ENCODE data around the gene TRIM39. TPM values are rescaled to one million over a fixed set of nuclear protein-coding genes. Genes with fewer than 3 reads are reported as not detected.
"Not testable (repeated sequence)": the region's sequence is repeated elsewhere in the genome, so short reads cannot be mapped to it uniquely, and the experiment has no call there.

TRIM39 gene
- polyA plus RNA-seq, 4 donors: 8.9 to 12.0 (median 9.4) TPM

DNA sequence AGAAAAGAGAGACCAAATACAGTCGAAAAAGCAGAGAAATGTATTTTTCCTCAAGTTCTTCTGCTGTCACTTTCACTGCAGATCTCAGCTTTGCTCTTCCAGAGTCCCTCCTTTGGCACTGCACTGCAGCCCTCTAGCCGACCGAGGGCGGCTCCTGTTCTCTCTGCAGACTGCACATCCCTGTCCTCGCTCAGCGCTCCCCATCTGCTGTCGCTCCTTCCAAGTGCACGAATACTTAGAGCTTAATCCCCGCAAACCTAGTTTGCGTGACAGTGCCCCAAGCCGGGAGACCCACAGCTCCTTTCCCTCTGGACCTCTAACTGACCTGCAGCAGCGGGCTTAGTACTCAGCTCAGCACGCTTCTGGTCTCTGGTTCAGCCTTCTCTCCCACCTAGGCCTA is 33.4 kb downstream of the TRIM39 start:
- H3K27me3 ChIP-seq (ENCODE audit: control insufficient read depth in 3 of 3, insufficient read depth in 3 of 3, low read length in 3 of 3): peaks cover 5 to 36% (median 14%) of the 10 kb centered on the region in 3 donors
- no peak overlapping the region for H3K27ac ChIP-seq (ENCODE audit: low read depth in 1 of 3, low read length in 2 of 3)
- no peak for DNase-seq
- 54 to 74% (median 56%) methylated on average over 13 of the region's 13 CpGs for WGBS, 3 donors
- H3K36me3 ChIP-seq (ENCODE audit: control insufficient read depth in 3 of 3, insufficient read depth in 2 of 3, low read depth in 1 of 3, low read length in 3 of 3): no peaks in the 10 kb centered on the region
- no peak overlapping the region for H3K4me3 ChIP-seq (ENCODE audit: low read depth in 1 of 3, low read length in 3 of 3)
- FAIRE-seq: no peak
- no peaks in the 10 kb centered on the region for H3K9me3 ChIP-seq (ENCODE audit: control insufficient read depth in 2 of 2, insufficient read depth in 1 of 2, low read depth in 1 of 2, low read length in 1 of 2)
- H3K4me1 ChIP-seq (ENCODE audit: control insufficient read depth in 3 of 3, insufficient read depth in 2 of 3, low read depth in 1 of 3, low read length in 2 of 3): peaks cover 0 to 12% (median 0%) of the 10 kb centered on the region in 3 donors

DNA sequence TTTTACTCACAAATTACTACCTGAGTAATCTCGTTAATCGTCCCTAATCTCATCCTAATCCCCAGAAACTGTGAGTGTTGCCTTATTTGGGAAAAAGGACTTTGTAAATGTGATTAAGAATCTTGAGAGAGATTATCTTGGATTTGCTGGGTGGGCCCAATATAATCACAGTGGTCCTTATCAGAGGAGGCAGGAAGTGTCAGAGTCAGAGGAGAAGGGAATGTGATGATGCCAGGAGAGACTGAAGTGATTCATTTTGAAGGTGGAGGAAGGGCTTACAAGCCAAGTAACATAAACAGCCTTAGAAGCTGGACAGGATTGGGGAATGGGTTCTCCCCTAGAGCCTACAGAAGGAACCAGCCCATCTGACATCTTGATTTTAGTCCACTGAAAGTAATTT is 34.9 kb downstream of the TRIM39 start:
- WGBS, 3 donors: 49 to 78% (median 70%) methylated on average over 2 of the region's 2 CpGs
- H3K36me3 ChIP-seq (ENCODE audit: control insufficient read depth in 3 of 3, insufficient read depth in 2 of 3, low read depth in 1 of 3, low read length in 3 of 3): no peaks in the 10 kb centered on the region
- no peak overlapping the region for H3K4me3 ChIP-seq (ENCODE audit: low read depth in 1 of 3, low read length in 3 of 3)
- H3K4me1 ChIP-seq (ENCODE audit: control insufficient read depth in 3 of 3, insufficient read depth in 2 of 3, low read depth in 1 of 3, low read length in 2 of 3): peaks cover 0 to 9% (median 0%) of the 10 kb centered on the region in 3 donors
- DNase-seq (no peak), FAIRE-seq (no peak)
- H3K27ac ChIP-seq (ENCODE audit: low read depth in 1 of 3, low read length in 2 of 3): no peak overlapping the region
- no peaks in the 10 kb centered on the region for H3K9me3 ChIP-seq (ENCODE audit: control insufficient read depth in 2 of 2, insufficient read depth in 1 of 2, low read depth in 1 of 2, low read length in 1 of 2)
- H3K27me3 ChIP-seq (ENCODE audit: control insufficient read depth in 3 of 3, insufficient read depth in 3 of 3, low read length in 3 of 3): peaks cover 5 to 45% (median 14%) of the 10 kb centered on the region in 3 donors

DNA sequence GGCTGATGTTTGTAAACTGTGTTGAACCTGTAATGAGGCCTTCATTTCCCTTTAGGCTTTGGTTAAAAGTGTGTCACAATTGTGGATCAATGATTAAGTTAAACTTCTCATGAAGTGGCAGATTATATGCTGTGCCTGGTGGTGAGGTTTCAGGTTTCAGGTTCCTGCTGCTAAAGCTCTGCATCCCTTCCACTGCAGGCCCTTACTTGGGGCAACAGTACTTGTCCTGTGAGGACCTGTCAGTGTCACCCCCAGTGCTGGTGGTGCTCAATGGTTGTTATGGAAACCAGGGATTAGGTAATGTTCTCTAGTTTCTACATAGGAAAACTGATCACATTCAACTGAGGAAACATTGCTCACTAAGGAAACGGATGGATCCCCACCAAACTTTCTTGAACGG is 36.7 kb downstream of the TRIM39 start:
- FAIRE-seq (no peak), DNase-seq (no peak)
- Histone ChIP-seq H3K9me3 (ENCODE audit: control insufficient read depth in 2 of 2, insufficient read depth in 1 of 2, low read depth in 1 of 2, low read length in 1 of 2) (no peaks in the 10 kb centered on the region), H3K4me3 (ENCODE audit: low read depth in 1 of 3, low read length in 3 of 3) (no peak overlapping the region), H3K27ac (ENCODE audit: low read depth in 1 of 3, low read length in 2 of 3) (no peak overlapping the region), H3K36me3 (ENCODE audit: control insufficient read depth in 3 of 3, insufficient read depth in 2 of 3, low read depth in 1 of 3, low read length in 3 of 3) (no peaks in the 10 kb centered on the region), H3K4me1 (ENCODE audit: control insufficient read depth in 3 of 3, insufficient read depth in 2 of 3, low read depth in 1 of 3, low read length in 2 of 3) (no peaks in the 10 kb centered on the region), H3K27me3 (ENCODE audit: control insufficient read depth in 3 of 3, insufficient read depth in 3 of 3, low read length in 3 of 3) (peaks cover 2 to 40% (median 14%) of the 10 kb centered on the region in 3 donors)
- WGBS, 3 donors: 67 to 84% (median 79%) methylated on average over 2 of the region's 2 CpGs

DNA sequence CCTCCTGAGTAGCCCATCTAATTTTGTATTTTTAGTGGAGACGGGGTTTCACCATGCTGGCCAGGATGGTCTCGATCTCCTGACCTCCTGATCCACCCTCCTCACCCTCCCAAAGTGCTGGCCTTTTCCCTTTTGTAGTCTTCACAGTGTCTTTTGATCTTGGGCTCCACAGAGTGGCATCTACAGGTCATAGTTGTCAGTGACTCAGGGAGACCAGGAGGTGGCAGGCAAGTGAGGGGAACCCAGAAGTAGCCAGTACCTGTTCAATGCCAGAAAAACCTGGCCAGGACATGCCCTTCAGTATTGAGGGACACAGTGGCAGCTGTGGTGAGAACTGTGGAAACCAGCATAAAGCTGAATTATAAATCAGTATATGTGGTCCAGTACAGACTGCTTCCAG is 37.9 kb downstream of the TRIM39 start:
- H3K4me1 ChIP-seq (ENCODE audit: control insufficient read depth in 3 of 3, insufficient read depth in 2 of 3, low read depth in 1 of 3, low read length in 2 of 3): no peaks in the 10 kb centered on the region
- DNase-seq: no peak
- FAIRE-seq: no peak
- peaks cover 2 to 33% (median 8%) of the 10 kb centered on the region in 3 donors for H3K27me3 ChIP-seq (ENCODE audit: control insufficient read depth in 3 of 3, insufficient read depth in 3 of 3, low read length in 3 of 3)
- H3K4me3 ChIP-seq (ENCODE audit: low read depth in 1 of 3, low read length in 3 of 3): no peak overlapping the region
- H3K27ac ChIP-seq (ENCODE audit: low read depth in 1 of 3, low read length in 2 of 3): no peak overlapping the region
- no peaks in the 10 kb centered on the region for H3K9me3 ChIP-seq (ENCODE audit: control insufficient read depth in 2 of 2, insufficient read depth in 1 of 2, low read depth in 1 of 2, low read length in 1 of 2)
- 76 to 82% (median 81%) methylated on average over 2 of the region's 2 CpGs for WGBS, 3 donors
- no peaks in the 10 kb centered on the region for H3K36me3 ChIP-seq (ENCODE audit: control insufficient read depth in 3 of 3, insufficient read depth in 2 of 3, low read depth in 1 of 3, low read length in 3 of 3)

DNA sequence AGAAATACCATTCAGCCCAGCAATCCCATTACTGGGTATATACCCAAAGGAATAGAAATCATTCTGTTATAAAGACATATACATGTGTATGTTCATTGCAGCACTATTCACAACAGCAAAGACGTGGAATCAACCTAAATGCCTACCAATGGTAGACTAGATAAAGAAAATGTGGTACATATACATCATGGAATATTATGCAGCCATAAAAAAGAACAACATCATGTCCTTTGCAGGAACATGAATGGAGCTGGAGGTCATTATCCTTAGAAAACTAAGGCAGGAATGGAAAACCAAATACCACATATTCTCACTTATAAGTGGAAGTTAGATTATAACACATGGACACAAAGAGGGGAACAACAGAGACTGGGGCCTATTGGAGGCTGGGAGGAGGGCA is 42.6 kb downstream of the TRIM39 start:
- H3K27me3 ChIP-seq (ENCODE audit: control insufficient read depth in 3 of 3, insufficient read depth in 3 of 3, low read length in 3 of 3): peaks cover 0 to 13% (median under 1%) of the 10 kb centered on the region in 3 donors
- H3K4me3 ChIP-seq (ENCODE audit: low read depth in 1 of 3, low read length in 3 of 3); H3K9me3 ChIP-seq (ENCODE audit: control insufficient read depth in 2 of 2, insufficient read depth in 1 of 2, low read depth in 1 of 2, low read length in 1 of 2); H3K4me1 ChIP-seq (ENCODE audit: control insufficient read depth in 3 of 3, insufficient read depth in 2 of 3, low read depth in 1 of 3, low read length in 2 of 3); DNase-seq; FAIRE-seq; H3K36me3 ChIP-seq (ENCODE audit: control insufficient read depth in 3 of 3, insufficient read depth in 2 of 3, low read depth in 1 of 3, low read length in 3 of 3); H3K27ac ChIP-seq (ENCODE audit: low read depth in 1 of 3, low read length in 2 of 3): not testable (repeated sequence)
- WGBS, 3 donors: 20 to 46% (median 23%) methylated on average over 1 of the region's 1 CpG

DNA sequence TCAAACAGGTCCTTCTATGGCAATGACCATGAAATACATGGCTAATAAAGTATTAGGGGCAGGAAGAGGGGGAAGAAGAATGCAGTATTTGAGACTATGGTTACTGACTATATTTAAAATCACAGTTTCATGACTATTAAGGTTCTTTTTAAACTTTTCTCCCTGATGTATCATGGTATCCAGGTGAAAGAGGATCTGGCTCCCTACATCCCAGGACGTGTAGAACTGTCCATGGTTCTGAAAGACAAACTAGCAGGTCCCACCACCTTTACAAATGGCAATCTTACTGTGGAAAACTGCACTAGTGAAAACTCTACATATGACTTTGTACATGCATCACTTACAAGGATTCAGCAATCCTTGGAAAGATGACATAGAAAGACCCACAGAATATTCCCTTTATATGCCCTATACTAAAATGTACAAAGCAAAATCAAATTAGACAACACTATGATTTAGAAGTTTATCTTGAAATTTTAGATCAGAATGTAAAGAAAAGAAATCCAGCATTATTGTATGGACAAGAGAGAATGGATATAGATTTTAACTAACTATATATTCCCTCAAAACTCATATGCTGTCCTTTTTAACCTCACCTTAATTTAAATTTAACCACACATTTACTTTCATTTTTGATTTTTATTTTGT is 51.7 kb downstream of the TRIM39 start:
- H3K4me3 ChIP-seq (ENCODE audit: low read depth in 1 of 3, low read length in 3 of 3): no peak overlapping the region
- peak; percentile 10 to 61 for DNase-seq
- no peaks in the 10 kb centered on the region for H3K4me1 ChIP-seq (ENCODE audit: control insufficient read depth in 3 of 3, insufficient read depth in 2 of 3, low read depth in 1 of 3, low read length in 2 of 3)
- H3K36me3 ChIP-seq (ENCODE audit: control insufficient read depth in 3 of 3, insufficient read depth in 2 of 3, low read depth in 1 of 3, low read length in 3 of 3): no peaks in the 10 kb centered on the region
- 0 to 9% (median 0%) methylated on average over 1 of the region's 1 CpG for WGBS, 3 donors
- H3K27ac ChIP-seq (ENCODE audit: low read depth in 1 of 3, low read length in 2 of 3): no peak overlapping the region
- peaks cover 0 to 12% (median 2%) of the 10 kb centered on the region in 3 donors for H3K27me3 ChIP-seq (ENCODE audit: control insufficient read depth in 3 of 3, insufficient read depth in 3 of 3, low read length in 3 of 3)
- no peaks in the 10 kb centered on the region for H3K9me3 ChIP-seq (ENCODE audit: control insufficient read depth in 2 of 2, insufficient read depth in 1 of 2, low read depth in 1 of 2, low read length in 1 of 2)
- no peak for FAIRE-seq

DNA sequence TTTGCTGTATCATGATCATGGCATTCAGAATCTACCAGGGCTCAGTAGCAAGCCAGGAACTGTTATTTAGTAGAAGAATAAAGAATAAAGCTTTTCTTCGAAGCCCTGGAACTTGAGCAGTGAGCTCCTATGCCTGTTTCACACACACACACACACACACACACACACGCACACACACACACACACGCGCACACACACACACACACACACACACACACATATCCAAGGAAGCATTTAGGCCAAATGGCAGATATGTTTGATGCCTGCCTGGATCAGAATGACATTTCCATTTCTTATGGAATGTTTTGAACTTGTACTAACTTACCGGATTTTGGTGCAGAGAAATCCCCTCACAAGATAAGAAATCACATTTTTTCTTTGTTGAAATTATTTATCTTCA is 53.7 kb downstream of the TRIM39 start:
- Histone ChIP-seq H3K36me3 (ENCODE audit: control insufficient read depth in 3 of 3, insufficient read depth in 2 of 3, low read depth in 1 of 3, low read length in 3 of 3) (no peaks in the 10 kb centered on the region), H3K27me3 (ENCODE audit: control insufficient read depth in 3 of 3, insufficient read depth in 3 of 3, low read length in 3 of 3) (peaks cover 0 to 8% (median 2%) of the 10 kb centered on the region in 3 donors), H3K4me3 (ENCODE audit: low read depth in 1 of 3, low read length in 3 of 3) (no peak overlapping the region), H3K27ac (ENCODE audit: low read depth in 1 of 3, low read length in 2 of 3) (no peak overlapping the region), H3K4me1 (ENCODE audit: control insufficient read depth in 3 of 3, insufficient read depth in 2 of 3, low read depth in 1 of 3, low read length in 2 of 3) (no peaks in the 10 kb centered on the region), H3K9me3 (ENCODE audit: control insufficient read depth in 2 of 2, insufficient read depth in 1 of 2, low read depth in 1 of 2, low read length in 1 of 2) (no peaks in the 10 kb centered on the region)
- FAIRE-seq (no peak), DNase-seq (no peak)
- WGBS, 3 donors: 47 to 56% (median 48%) methylated on average over 5 of the region's 5 CpGs

DNA sequence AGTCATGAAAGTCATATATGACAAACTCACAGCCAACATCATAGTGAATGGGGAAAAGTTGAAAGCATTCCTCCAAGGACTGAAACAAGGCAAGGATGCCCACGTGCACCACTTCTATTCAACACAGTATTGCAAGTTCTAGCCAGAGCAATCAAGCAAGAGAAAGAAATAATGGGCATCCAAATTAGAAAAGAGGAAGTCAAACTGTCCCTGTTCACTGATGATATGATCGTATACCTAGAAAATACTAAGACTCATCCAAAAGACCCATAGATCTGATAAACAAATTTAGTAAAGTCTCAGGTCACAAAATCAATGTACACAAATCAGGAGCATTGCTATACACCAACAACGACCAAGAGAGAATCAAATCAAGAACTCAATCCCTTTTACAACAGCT is 59.4 kb downstream of the TRIM39 start:
- no peak for DNase-seq
- Histone ChIP-seq H3K27me3 (ENCODE audit: control insufficient read depth in 3 of 3, insufficient read depth in 3 of 3, low read length in 3 of 3) (peaks cover 0 to 8% (median 2%) of the 10 kb centered on the region in 3 donors), H3K4me1 (ENCODE audit: control insufficient read depth in 3 of 3, insufficient read depth in 2 of 3, low read depth in 1 of 3, low read length in 2 of 3) (no peaks in the 10 kb centered on the region), H3K4me3 (ENCODE audit: low read depth in 1 of 3, low read length in 3 of 3) (no peak overlapping the region), H3K9me3 (ENCODE audit: control insufficient read depth in 2 of 2, insufficient read depth in 1 of 2, low read depth in 1 of 2, low read length in 1 of 2) (no peaks in the 10 kb centered on the region), H3K27ac (ENCODE audit: low read depth in 1 of 3, low read length in 2 of 3) (no peak overlapping the region), H3K36me3 (ENCODE audit: control insufficient read depth in 3 of 3, insufficient read depth in 2 of 3, low read depth in 1 of 3, low read length in 3 of 3) (no peaks in the 10 kb centered on the region)
- WGBS, 3 donors: 37 to 43% (median 41%) methylated on average over 3 of the region's 3 CpGs
- FAIRE-seq: no peak

DNA sequence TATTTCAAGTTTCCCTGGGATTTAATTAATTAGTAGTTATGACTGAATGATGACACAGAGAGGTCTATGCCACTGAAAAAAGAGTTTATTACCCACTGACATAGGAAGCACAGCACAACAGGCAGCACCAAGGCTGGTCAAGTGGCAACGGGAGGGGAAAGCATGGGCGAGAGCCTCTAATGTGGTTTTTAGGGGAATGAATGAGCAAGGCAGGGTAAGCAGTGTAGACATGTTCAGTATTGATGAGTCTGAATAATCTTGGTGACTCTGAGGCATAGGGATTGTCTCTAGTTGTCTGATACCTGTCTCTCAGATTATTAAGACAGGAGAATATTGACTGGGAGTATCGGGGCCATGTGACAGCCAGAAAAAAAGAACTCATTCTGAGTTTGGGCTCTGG is 64.5 kb downstream of the TRIM39 start:
- H3K4me3 ChIP-seq (ENCODE audit: low read depth in 1 of 3, low read length in 3 of 3): no peak overlapping the region
- no peaks in the 10 kb centered on the region for H3K4me1 ChIP-seq (ENCODE audit: control insufficient read depth in 3 of 3, insufficient read depth in 2 of 3, low read depth in 1 of 3, low read length in 2 of 3)
- H3K27me3 ChIP-seq (ENCODE audit: control insufficient read depth in 3 of 3, insufficient read depth in 3 of 3, low read length in 3 of 3): peaks cover 0 to 27% (median 10%) of the 10 kb centered on the region in 3 donors
- H3K27ac ChIP-seq (ENCODE audit: low read depth in 1 of 3, low read length in 2 of 3): no peak overlapping the region
- FAIRE-seq (no peak), DNase-seq (no peak)
- H3K9me3 ChIP-seq (ENCODE audit: control insufficient read depth in 2 of 2, insufficient read depth in 1 of 2, low read depth in 1 of 2, low read length in 1 of 2): no peaks in the 10 kb centered on the region
- no peaks in the 10 kb centered on the region for H3K36me3 ChIP-seq (ENCODE audit: control insufficient read depth in 3 of 3, insufficient read depth in 2 of 3, low read depth in 1 of 3, low read length in 3 of 3)
- 53 to 64% (median 63%) methylated on average over 3 of the region's 3 CpGs for WGBS, 3 donors
